K562 (cell line): ENCODE results near the gene DIRAS1. TPM values are rescaled to one million over a fixed set of nuclear protein-coding genes. Genes with fewer than 3 reads are reported as not detected.

Source experiments
- ATAC-seq: fragments of 200-7000 bp; cut with Tn5 transposase; 3 replicates; pipeline ENCODE4 v1.9.1; 2020; ENCODE audit warnings: moderate library complexity
- BruUV-seq: library from RNA; stranded (reverse); fragments of 400-500 nt; replicated peaks from 2 replicates; lab custom pipeline; 2021; lab: Mats Ljungman, UMichigan
- CTCF ChIA-PET: fragments of 300-600 bp; formaldehyde crosslinking; extraction: SDS; loops from one replicate; lab custom pipeline; 2021; ENCODE audit warnings: low intra/inter-chr PET ratio; lab: Yijun Ruan, JAX
- POLR2A ChIA-PET: fragments of 300-600, 350-650 bp; sonication (Branson Sonifier 250); formaldehyde crosslinking; extraction: SDS; loops from one replicate; lab custom pipeline; 2021; ENCODE audit warnings: antibody characterized with exemption, inconsistent platforms; lab: Yijun Ruan, JAX
- DNase-seq, 4 experiments: peaks; one replicate each; pipeline versions ENCODE4 v3.0.0 to v3.0.0-alpha.2; 2011 to 2018; ENCODE audit warnings: low spot score in 3 of 4, mixed read lengths in 3 of 4; ENCODE audit errors: extremely low read depth in 1 of 4
- FAIRE-seq: peaks from 2 replicates; lab custom pipeline; 2011; peaks lifted over from hg19 to GRCh38; lab: Jason Lieb, UNC
- H2AFZ ChIP-seq: 2 replicates; pipeline ENCODE4 v1.6.0; 2011; ENCODE audit warnings: low read depth, low read length, control low read depth, inconsistent platforms
- H3K27ac ChIP-seq: fragments of 200-600 bp; 3 replicates; pipeline ENCODE4 v1.8.0; 2011; ENCODE audit warnings: low read depth, mild to moderate bottlenecking, control low read depth, inconsistent platforms, low read length, moderate library complexity, mixed read lengths; ENCODE audit errors: extremely low read depth
- H3K27me3 ChIP-seq, 2 experiments: fragments of 300-600 bp in 1 of 2; 2 replicates in 1 of 2; 3 replicates in 1 of 2; pipeline versions ENCODE4 v1.6.0 to v1.8.0; 2011; ENCODE audit warnings: inconsistent platforms in 2 of 2, low read length in 2 of 2, mild to moderate bottlenecking in 1 of 2, mixed read lengths in 1 of 2, moderate library complexity in 1 of 2; ENCODE audit not compliant: control insufficient read depth in 2 of 2, insufficient read depth in 2 of 2
- H3K36me3 ChIP-seq: fragments of 300-600 bp; 3 replicates; pipeline ENCODE4 v1.8.0; 2011; ENCODE audit warnings: mild to moderate bottlenecking, low read length, inconsistent platforms; ENCODE audit not compliant: control insufficient read depth, insufficient read depth
- H3K4me1 ChIP-seq, 2 experiments: fragments of 200-600 bp in 1 of 2; replicated peaks in 1 of 2; 2 replicates in 1 of 2; 3 replicates in 1 of 2; pipeline versions ENCODE4 v1.5.1 to v1.8.0; 2011; ENCODE audit warnings: inconsistent platforms in 2 of 2, low read length in 2 of 2, mild to moderate bottlenecking in 1 of 2, mixed read lengths in 1 of 2, moderate library complexity in 1 of 2; ENCODE audit not compliant: control insufficient read depth in 2 of 2, insufficient read depth in 2 of 2
- H3K4me2 ChIP-seq: 2 replicates; pipeline ENCODE4 v1.6.1; 2011; ENCODE audit warnings: low read length, control low read depth, inconsistent platforms, mixed read lengths; ENCODE audit not compliant: insufficient read depth
- H3K4me3 ChIP-seq: fragments of 200-600 bp; sonication (generic), shearing (Covaris generic); 2 replicates; pipeline ENCODE4 v1.5.1; 2016; ENCODE audit warnings: control low read depth, inconsistent platforms
- H3K79me2 ChIP-seq: fragments of 200-600 bp; 3 replicates; pipeline ENCODE4 v1.8.0; 2011; ENCODE audit warnings: low read length, inconsistent platforms; ENCODE audit not compliant: control insufficient read depth, insufficient read depth
- H3K9ac ChIP-seq, 2 experiments: 2 replicates each; pipeline versions ENCODE4 v1.6.0 to v1.6.1; 2011; ENCODE audit warnings: low read depth in 2 of 2, low read length in 2 of 2, control low read depth in 1 of 2, inconsistent platforms in 1 of 2, mild to moderate bottlenecking in 1 of 2, mixed read lengths in 1 of 2; ENCODE audit not compliant: insufficient read depth in 1 of 2
- H3K9me1 ChIP-seq: one replicate; pipeline ENCODE4 v1.6.0; 2011; ENCODE audit warnings: inconsistent platforms, mild to moderate bottlenecking, low read length, moderate library complexity; ENCODE audit not compliant: control insufficient read depth, insufficient read depth
- H3K9me3 ChIP-seq: replicated peaks from 2 replicates; pipeline ENCODE4 v1.5.1; 2011; ENCODE audit warnings: low read depth, low read length, inconsistent platforms; ENCODE audit not compliant: control insufficient read depth, insufficient read depth
- H4K20me1 ChIP-seq: replicated peaks from 2 replicates; pipeline ENCODE4 v1.6.1; 2011; ENCODE audit warnings: low read length, inconsistent platforms, mixed read lengths; ENCODE audit not compliant: control insufficient read depth, insufficient read depth
- ARNT ChIP-seq, 2 experiments: fragments of 450-650 bp; IDR thresholded peaks; 2 replicates each; pipeline ENCODE4 v1.6.1; 2016; ENCODE audit warnings: mild to moderate bottlenecking in 1 of 2
- CBFA2T2 ChIP-seq: fragments of 450-650 bp; conservative IDR thresholded peaks from 2 replicates; pipeline ENCODE4 v1.6.1; 2017; ENCODE audit warnings: mild to moderate bottlenecking
- NRF1 ChIP-seq, 2 experiments: fragments of 450-650 bp; IDR thresholded peaks in 1 of 2; conservative IDR thresholded peaks in 1 of 2; 2 replicates each; pipeline ENCODE4 v1.6.1; 2014; ENCODE audit warnings: mild to moderate bottlenecking in 2 of 2
- POLR2AphosphoS2 ChIP-seq: IDR thresholded peaks from 2 replicates; pipeline ENCODE4 v1.6.1; 2012; ENCODE audit warnings: low read length, improper control_type of control experiment
- POLR2G ChIP-seq: fragments of 200-400 bp; formaldehyde crosslinking; IDR thresholded peaks from 2 replicates; pipeline ENCODE4 v1.6.1; 2017; ENCODE audit warnings: low read depth, mild to moderate bottlenecking, antibody characterized with exemption, low read length, moderate library complexity
- RAD51 ChIP-seq: fragments of 450-650 bp; IDR thresholded peaks from 2 replicates; pipeline ENCODE4 v1.7.1; 2016; ENCODE audit warnings: low read depth, mild to moderate bottlenecking, borderline replicate concordance
- THRB ChIP-seq: fragments of 450-650 bp; formaldehyde crosslinking; conservative IDR thresholded peaks from 2 replicates; pipeline ENCODE4 v1.4.0; 2022; ENCODE audit warnings: mild to moderate bottlenecking, missing genetic modification characterization
- TOE1 ChIP-seq, 2 experiments: fragments of 450-650 bp in 1 of 2; sonication (generic) in 1 of 2; formaldehyde crosslinking in 1 of 2; IDR thresholded peaks; 2 replicates each; pipeline versions ENCODE4 v1.7.1 to v1.8.0; 2016 to 2022; ENCODE audit warnings: borderline replicate concordance in 2 of 2, mild to moderate bottlenecking in 2 of 2, antibody characterized with exemption in 1 of 2, inconsistent platforms in 1 of 2, low read depth in 1 of 2, missing genetic modification reagents in 1 of 2, moderate library complexity in 1 of 2
- TRIM24 ChIP-seq, 2 experiments: fragments of 450-650 bp; IDR thresholded peaks; 2 replicates each; pipeline ENCODE4 v1.6.1; 2016
- USF1 ChIP-seq: sonication (generic); formaldehyde crosslinking; IDR thresholded peaks from 2 replicates; pipeline ENCODE4 v1.9.0; 2022; ENCODE audit warnings: mild to moderate bottlenecking, missing genetic modification reagents
- ZNF354B ChIP-seq: fragments of 250-450 bp; sonication (Bioruptor Pico); IDR thresholded peaks from 2 replicates; pipeline ENCODE4 v1.4.0; 2020
- ZNF644 ChIP-seq: fragments of 200-800 bp; sonication (Bioruptor generic); IDR thresholded peaks from 2 replicates; pipeline ENCODE4 v1.6.1; 2016; ENCODE audit warnings: low read depth, missing genetic modification characterization, missing compliant biosample characterization
- WGBS: fragments of 100-300 bp; shearing (Covaris generic); methylation state at CpG from one replicate; pipeline ENCODE4 v1.1.6; 2016; ENCODE audit warnings: low coverage, mixed read lengths; ENCODE audit not compliant: insufficient coverage; ENCODE audit errors: missing lambda C conversion rate; 5-methylcytosine and 5-hydroxymethylcytosine counted together
- in situ Hi-C: fragments of 300-500 bp; cut with MboI; formaldehyde crosslinking; loops from 4 replicates; pipeline ENCODE4 v1.15.0; 2018; ENCODE audit warnings: inconsistent platforms, mixed read lengths
- intact Hi-C: fragments of 100-400 bp; cut with micrococcal nuclease; formaldehyde crosslinking; loops from 2 replicates; pipeline ENCODE4 v1.14.2; 2022
- polyA plus RNA-seq, 8 experiments: library from polyadenylated mRNA; depleted of rRNA in 4 of 8; stranded (reverse) in 5 of 8; unstranded in 3 of 8; fragments of >200 nt; fragmentation: Nextera tagmentation in 2 of 8; fragmentation: Illumina TruSeq in 1 of 8; extraction: Ambion mirVana in 2 of 8; extraction: Trizol in 1 of 8; gene quantifications; 2 replicates each; pipeline versions ENCODE4 v1.2.1 to v1.2.3, GENCODE V29; 2011 to 2014; ENCODE audit warnings: inconsistent platforms in 1 of 8, missing spikeins in 1 of 8
- total RNA-seq, 7 experiments: library from RNA; depleted of rRNA in 6 of 7; stranded (reverse); fragments of >200 nt in 6 of 7; fragmentation: Illumina TruSeq in 2 of 7; extraction: Trizol in 2 of 7; gene quantifications; 2 replicates each; pipeline versions ENCODE4 v1.2.1 to v1.2.3, GENCODE V29; 2011 to 2021; ENCODE audit warnings: low replicate concordance in 1 of 7

Gene DIRAS1
- total and polyA plus RNA-seq, 9 of the 15 experiments (the other 6 are each of a cell fraction or from before 2014, with no cell fraction given), result 0.11 to 12.0 (median 2.9) TPM

GRCh38 chr19:2728783-2729387, 7.7 kb upstream of the DIRAS1 start:
- CTCF ChIA-PET, result no interaction called here
- BruUV-seq, result no TSS peak
- intact Hi-C loops, result no loop called here
- TF ChIP-seq ARNT (IDR thresholded peaks at IDR 0.05) (no peak), ZNF644 (tag) (no peak), TRIM24 (IDR thresholded peaks at IDR 0.05) (no peak), NRF1 (conservative IDR thresholded peaks at IDR 0.05 in 1 of 2, IDR thresholded peaks at IDR 0.05 in 1 of 2) (no peak), RAD51 (peak; percentile 91), CBFA2T2 (peak; percentile 70), THRB (no peak), USF1 (CRISPR knock-in tag) (peak; percentile 79), POLR2AphosphoS2 (peak; percentile 58; the same call in 1 of the 2 replicates), POLR2G (peak; percentile 63), ZNF354B (CRISPR knock-in tag) (no peak), TOE1 (IDR thresholded peaks at IDR 0.05; ENCODE audit: borderline replicate concordance) (peak; percentile 91), TOE1 (CRISPR knock-in tag; IDR thresholded peaks at IDR 0.05; ENCODE audit: borderline replicate concordance, low read depth) (no peak)

More at GRCh38 chr19:2728783-2729387, 7.7 kb upstream of the DIRAS1 start:
- Histone ChIP-seq H3K27ac (no peak overlapping the region), H3K9me1 (peaks cover 6% of the 10 kb centered on the region), H3K9me3 (no peaks in the 10 kb centered on the region), H3K4me3 (no peak overlapping the region), H3K4me2 (no peak overlapping the region), H3K4me1 (peaks cover 3 to 50% of the 10 kb centered on the region in 2 experiments), H3K27me3 (peaks cover 2 to 10% of the 10 kb centered on the region in 2 experiments; a peak in 2 of 5 replicates), H3K36me3 (peaks cover 26% of the 10 kb centered on the region; the same call in 2 of the 3 replicates), H4K20me1 (peaks cover 13% of the 10 kb centered on the region; the same call in 1 of the 2 replicates), H2AFZ (no peak overlapping the region), H3K79me2 (no peaks in the 10 kb centered on the region), H3K9ac (no peak overlapping the region; a peak in 1 of 4 replicates)
- FAIRE-seq (peak; percentile 67), ATAC-seq (no peak), DNase-seq (no peak)
- POLR2A ChIA-PET, result interaction anchor here (0.6 to 4.5 kb wide), 4 partner anchors 7 to 382 kb away, joined by 3 to 21 read pairs (median 8); partner anchors contain the start of gene SLC39A3
- WGBS, result 57% methylated on average over 22 of the region's 23 CpGs
- in situ Hi-C loops, result no loop called here
